Kidney (tissue), 2 donors: ENCODE measurements around the gene ANKRD35. TPM values are rescaled to one million over a fixed set of nuclear protein-coding genes. Genes with fewer than 3 reads are reported as not detected.

ENCODE experiments used
- microRNA-seq: library from miRNA; unstranded; fragments of <30 nt; microRNA quantifications from one replicate; pipeline ENCODE4 v1.2.0, GENCODE V29; 2020
- polyA plus RNA-seq: library from polyadenylated mRNA; stranded (reverse); fragments of 350-450 nt; fragmentation: Illumina TruSeq; extraction: RNeasy Lipid Tissue Mini Kit (QIAGEN cat#74804); gene quantifications from one replicate; pipeline ENCODE4 v1.2.3, GENCODE V29; 2014; ENCODE audit warnings: low read depth, low replicate concordance; ENCODE audit not compliant: insufficient read depth
- total RNA-seq: library from RNA; stranded (reverse); fragmentation: NEBNext Ultra II Directional; extraction: Animal tissue kit (Norgen Biotek cat#: 25700); gene quantifications from one replicate; pipeline ENCODE4 v1.2.1, GENCODE V29; 2021
- donor health status: DM: yes; HTN: yes; CAD: no.

ANKRD35 gene
- total and polyA plus RNA-seq, 2 donors from 2014 or later = 0.71 to 1.2 TPM

Small RNA genes lying within 50 kb of the gene (microRNA-seq; reads per million reads assigned to microRNA genes)
- gene MIR6736 = not detected

Other genes with a start within 250 kb of the ANKRD35 start
- gene PDZK1, start 178.5 kb downstream of the ANKRD35 start, total RNA-seq = 152 TPM
- 659 TPM for gene PDZK1, start 178.5 kb downstream of the ANKRD35 start, polyA plus RNA-seq
- 0.60 TPM for gene CD160, start 166.4 kb downstream of the ANKRD35 start, total RNA-seq
- gene CD160, start 166.4 kb downstream of the ANKRD35 start, polyA plus RNA-seq = not detected
- gene RNF115, start 61.8 kb downstream of the ANKRD35 start, total RNA-seq = 18.0 TPM
- 12.3 TPM for gene RNF115, start 61.8 kb downstream of the ANKRD35 start, polyA plus RNA-seq
- gene POLR3C, start 61.7 kb downstream of the ANKRD35 start, total RNA-seq = 30.0 TPM
- 16.1 TPM for gene POLR3C, start 61.7 kb downstream of the ANKRD35 start, polyA plus RNA-seq
- 3.8 TPM for gene NUDT17, start 40.2 kb downstream of the ANKRD35 start, total RNA-seq
- 5.5 TPM for gene NUDT17, start 40.2 kb downstream of the ANKRD35 start, polyA plus RNA-seq
- 36.9 TPM for gene PIAS3, start 26.8 kb downstream of the ANKRD35 start, total RNA-seq
- 12.5 TPM for gene PIAS3, start 26.8 kb downstream of the ANKRD35 start, polyA plus RNA-seq
- gene ITGA10, start 24.2 kb upstream of the ANKRD35 start, total RNA-seq = 11.0 TPM
- 0.54 TPM for gene ITGA10, start 24.2 kb upstream of the ANKRD35 start, polyA plus RNA-seq
- 35.7 TPM for gene PEX11B, start 32.9 kb upstream of the ANKRD35 start, total RNA-seq
- gene PEX11B, start 32.9 kb upstream of the ANKRD35 start, polyA plus RNA-seq = 50.5 TPM
- 131 TPM for gene RBM8A, start 41.6 kb upstream of the ANKRD35 start, total RNA-seq
- gene RBM8A, start 41.6 kb upstream of the ANKRD35 start, polyA plus RNA-seq = 105 TPM
- gene LIX1L, start 72.2 kb upstream of the ANKRD35 start, total RNA-seq = 27.8 TPM
- 10.0 TPM for gene LIX1L, start 72.2 kb upstream of the ANKRD35 start, polyA plus RNA-seq
- gene ANKRD34A, start 78.7 kb upstream of the ANKRD35 start, total RNA-seq = 0.76 TPM
- 0.37 TPM for gene ANKRD34A, start 78.7 kb upstream of the ANKRD35 start, polyA plus RNA-seq
- 19.0 TPM for gene POLR3GL, start 78.8 kb upstream of the ANKRD35 start, total RNA-seq
- gene POLR3GL, start 78.8 kb upstream of the ANKRD35 start, polyA plus RNA-seq = 45.6 TPM
- gene TXNIP, start 110.7 kb upstream of the ANKRD35 start, total RNA-seq = 1,197 TPM
- 356 TPM for gene TXNIP, start 110.7 kb upstream of the ANKRD35 start, polyA plus RNA-seq
- gene HJV, start 135.9 kb upstream of the ANKRD35 start, total RNA-seq = not detected
- gene HJV, start 135.9 kb upstream of the ANKRD35 start, polyA plus RNA-seq = 1.3 TPM